NOMO-1 (cell line): ENCODE data around the gene CHST12.

Source experiments
- DNase-seq, 2 experiments: peaks; one replicate each; lab custom pipeline; 2025; ENCODE audit not compliant: unreplicated experiment in 2 of 2; lab: John Stamatoyannopoulos, UW

CHST12 gene

DNA sequence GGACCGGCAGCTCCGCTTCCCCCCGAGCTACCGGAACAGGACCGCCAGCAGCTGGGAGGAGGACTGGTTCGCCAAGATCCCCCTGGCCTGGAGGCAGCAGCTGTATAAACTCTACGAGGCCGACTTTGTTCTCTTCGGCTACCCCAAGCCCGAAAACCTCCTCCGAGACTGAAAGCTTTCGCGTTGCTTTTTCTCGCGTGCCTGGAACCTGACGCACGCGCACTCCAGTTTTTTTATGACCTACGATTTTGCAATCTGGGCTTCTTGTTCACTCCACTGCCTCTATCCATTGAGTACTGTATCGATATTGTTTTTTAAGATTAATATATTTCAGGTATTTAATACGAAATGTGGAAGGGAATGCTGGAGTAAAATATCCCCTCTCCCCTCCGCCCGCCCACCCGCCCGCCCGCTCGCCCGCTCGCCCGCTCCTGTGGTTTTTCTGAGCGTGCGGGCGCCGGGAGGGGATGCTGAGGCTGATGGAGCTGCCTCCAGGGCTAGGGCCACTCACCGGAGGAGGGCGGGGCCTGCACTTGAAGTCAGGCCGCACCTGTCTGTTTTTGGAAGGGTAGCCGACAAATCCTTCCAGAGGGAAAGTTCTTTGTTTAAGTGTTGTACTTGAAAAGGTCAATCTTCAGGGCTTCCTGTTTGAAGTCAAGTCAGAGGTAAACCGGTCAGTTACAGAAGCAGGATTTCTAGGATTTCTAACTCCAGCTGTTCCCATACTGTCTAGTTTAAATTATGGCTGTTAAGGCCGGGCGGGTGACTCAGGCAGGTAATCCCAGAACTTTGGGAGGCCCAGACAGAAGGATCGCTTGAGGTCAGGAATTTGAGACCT lies 30.5 kb downstream of the CHST12 start:
- DNase-seq: no peak

DNA sequence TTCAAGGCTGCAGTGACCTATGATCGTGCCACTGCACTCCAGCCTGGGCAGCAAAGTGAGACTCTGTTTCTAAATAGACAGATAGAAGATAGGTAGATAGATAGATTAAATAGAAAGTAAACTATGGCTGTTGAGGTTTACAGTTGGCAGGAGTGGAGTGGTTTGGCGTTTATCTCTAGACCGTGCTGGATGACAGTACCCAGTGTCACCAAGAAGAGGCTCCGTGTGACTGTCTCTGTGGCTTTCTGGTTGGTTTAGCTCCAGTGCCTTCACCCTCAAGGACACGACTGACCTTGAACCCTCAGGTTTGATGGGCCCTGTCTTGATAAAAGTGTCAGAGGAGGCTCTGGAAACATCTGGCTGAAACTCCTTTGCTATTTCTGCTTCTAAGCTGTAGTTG lies 31.7 kb downstream of the CHST12 start:
- no peak for DNase-seq

DNA sequence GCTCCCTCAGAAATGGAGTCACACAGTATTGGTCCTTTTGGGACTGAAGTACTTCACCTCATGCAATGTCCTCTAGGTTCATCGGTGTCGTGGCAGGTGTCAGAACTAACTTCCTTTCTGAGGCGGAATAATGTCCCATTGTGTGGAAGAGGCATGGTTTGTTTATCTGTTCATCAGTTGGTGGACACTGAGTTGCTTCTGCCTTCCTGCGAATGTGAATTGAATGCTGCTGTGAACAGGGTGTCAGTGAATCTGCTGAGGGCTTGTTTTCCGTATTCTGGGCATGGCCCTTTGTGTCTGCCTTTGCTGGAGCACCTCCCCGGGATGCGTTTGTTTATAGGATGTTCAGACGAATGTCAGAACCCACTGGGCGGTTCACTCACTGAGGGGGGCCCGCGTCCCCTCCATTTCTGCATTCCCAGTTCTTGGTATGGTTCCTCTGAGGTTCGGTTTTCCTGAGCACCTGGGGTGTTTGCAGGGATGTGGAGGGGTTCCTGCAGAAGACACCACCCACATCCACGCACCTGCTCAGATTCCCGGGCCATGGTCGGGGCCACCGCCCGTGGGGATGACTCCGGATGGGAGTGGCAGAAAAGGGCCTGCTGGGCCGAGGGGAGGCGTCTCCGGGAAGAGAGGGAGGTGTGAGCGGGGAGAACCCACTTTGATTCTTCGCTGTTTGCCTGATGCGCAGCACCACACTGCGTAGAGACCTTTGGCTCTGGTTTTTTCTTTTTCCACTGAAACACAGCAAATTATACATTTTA lies 33.1 kb downstream of the CHST12 start:
- no peak for DNase-seq

DNA sequence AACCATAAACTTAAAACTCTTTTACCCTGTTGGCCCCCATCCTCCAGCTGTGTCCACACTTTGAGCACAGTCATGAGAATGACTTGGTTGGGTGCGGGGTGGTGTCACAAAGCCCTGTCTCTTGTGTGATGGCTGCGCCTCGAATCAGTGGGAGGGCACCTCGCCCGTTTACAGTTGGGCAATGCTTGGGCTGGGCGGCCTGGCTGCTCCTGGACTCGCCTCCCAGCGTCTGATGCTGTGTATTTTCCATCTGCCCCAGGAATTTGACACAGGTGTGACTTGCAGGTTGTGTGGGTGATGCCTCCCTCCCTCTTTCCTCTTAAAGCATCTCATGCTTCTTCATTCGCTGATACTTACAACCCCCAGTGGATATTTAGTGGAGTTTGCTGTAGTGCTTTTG lies 33.7 kb downstream of the CHST12 start:
- DNase-seq: no peak

DNA sequence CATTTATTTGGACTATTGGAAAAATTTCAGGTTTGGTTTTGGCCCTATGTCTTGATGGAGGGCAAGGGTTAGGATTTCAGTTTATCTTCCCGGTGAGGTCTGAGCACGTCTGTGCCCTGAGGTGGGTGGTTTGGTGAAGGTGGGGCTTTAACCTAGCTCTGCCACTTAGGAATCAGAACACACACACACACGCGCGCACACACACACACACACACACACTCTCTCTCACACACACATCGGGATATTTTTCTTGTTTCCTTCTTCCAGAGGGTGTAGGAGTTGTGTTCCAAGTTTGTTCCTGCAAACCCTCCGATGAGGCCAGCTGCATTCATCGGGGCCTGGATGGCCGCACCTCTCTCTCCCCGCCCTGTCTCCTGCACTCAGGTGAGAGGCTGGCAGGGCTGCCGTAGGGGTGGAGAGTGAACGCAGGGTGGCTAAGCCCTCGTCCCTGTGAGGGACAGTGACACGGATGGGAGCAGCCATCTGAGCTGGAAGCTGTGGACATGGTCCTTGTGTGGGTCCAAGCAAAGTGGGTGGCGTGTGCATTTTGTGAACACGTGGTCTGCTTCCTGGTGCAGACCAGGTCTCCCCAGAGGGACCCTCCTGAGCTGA lies 34.2 kb downstream of the CHST12 start:
- DNase-seq: no peak

GRCh38 chr7:2438186-2438585 lies 34.8 kb downstream of the CHST12 start:
- DNase-seq: no peak

DNA sequence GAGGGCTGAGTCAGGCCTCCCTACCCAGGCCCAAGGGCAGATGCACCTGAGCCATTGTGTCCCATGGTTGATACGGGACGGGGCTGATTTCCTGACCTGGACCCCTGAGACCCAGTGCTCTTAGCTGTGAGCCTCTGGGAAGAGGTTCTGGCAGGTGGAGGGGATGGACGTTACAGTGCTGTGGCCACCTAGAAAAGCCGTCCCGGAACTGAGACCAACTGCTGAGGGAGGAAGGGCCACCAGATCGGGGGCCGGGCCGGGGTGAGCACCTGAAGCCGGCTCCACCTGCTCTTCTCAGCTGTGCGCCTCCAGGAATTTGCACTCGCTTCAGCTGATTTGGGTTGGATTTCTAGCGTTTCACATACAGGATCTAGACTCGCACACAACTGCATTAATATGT lies 35.4 kb downstream of the CHST12 start:
- no peak for DNase-seq

DNA sequence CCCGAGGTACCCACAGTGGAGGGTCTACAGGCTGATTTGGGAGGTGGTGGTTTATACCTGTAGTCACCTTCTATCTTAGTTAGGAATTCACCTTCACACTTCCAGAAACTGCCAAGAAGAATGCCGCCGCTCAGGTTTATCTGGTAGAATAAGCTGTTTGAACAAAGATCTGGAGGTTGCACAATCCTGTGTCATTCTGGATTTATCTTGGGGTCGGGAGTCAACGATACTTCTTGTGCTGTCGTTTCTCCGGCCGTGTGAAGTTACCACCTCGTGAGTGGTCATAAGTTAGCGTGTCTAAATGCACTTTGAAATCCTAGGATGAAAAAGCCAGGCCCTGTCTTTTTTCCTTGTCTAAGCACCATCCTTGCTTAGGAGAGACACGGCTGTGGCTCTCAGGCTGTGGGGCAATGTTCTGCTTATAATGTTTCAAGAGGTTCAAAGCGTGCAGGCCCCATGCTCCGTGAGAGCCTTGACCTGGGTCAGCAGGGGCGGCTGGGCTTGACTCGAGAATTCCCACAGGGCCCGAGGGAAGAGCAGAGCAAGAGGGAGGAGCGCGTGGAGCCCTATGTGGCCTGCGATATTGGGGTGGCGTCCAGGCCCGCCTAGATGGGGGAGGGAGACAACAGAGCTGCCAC lies 37.3 kb downstream of the CHST12 start:
- no peak for DNase-seq

DNA sequence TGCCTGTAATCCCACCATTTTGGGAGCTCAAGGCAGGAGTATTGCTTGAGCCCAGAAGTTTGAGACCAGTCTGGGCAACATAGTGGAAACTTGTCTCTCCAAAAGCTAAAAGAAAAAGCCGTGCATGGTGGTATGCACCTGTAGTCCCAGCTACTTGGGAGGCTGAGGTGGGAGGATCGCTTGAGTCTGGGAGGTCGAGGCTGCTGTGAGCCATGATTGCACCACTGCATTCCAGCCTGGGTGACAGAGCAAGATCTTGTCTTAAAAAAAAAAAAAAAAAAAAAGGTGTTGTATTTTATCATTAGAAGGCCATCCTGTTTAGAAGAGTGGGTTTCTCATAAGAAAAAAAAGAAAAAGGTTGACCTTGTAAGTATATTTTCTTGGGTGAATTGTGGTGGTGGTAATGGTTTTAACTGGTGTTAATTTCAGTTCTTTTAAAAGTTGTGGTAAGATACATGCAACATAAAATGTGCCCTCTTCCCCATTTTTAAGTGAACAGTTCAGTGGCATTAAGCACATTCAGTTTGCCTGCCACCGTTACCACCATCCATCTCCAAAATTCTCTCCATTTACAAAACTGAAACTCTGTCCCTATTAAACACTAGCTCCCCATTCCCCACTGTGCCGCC lies 38.1 kb downstream of the CHST12 start:
- peak in 1 of 2 experiments; percentile 48 for DNase-seq

- no peak for DNase-seq
Observed at GRCh38 chr7:2443491-2443890, 40.1 kb downstream of the CHST12 start.

DNA sequence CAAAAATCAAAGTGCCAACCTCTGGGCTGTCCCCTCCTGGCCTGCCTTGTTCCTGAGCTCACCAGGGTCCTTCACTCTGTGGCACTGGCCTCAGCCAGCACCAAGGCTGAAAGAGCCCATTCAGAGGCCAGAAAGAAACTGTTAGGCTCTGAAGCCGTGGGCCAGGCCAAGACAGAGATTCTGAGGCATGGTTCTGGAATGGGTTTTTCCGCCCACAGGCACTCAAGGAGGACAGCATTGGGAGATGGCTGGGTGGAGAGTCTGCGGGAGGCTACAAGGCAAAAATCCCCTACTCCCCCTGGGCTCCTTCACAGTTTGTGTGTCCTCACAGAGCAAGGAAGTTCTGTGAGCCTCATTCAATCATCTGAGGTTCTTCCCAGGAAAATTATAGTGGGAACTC lies 41.1 kb downstream of the CHST12 start:
- DNase-seq: no peak

DNA sequence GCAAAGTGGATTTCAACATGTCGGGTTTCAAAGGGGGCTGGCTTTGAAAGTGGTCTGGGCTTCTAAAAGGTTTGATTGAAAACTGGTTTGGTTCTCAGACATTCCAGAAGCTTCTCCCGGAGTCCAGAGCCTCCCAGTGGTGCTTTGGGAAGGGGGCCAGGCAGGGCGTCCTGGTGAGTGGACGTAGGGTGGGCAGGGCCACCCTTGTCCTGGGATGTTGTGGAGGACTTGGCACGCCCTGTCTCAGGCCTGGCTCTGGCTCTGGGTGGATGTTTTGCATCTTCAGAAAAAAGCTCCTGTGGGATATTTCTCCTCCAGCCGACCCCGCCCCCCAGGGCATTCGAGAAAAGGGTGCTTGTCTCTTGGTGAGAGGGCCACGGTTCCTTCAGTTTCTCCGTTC lies 41.6 kb downstream of the CHST12 start:
- no peak for DNase-seq

DNA sequence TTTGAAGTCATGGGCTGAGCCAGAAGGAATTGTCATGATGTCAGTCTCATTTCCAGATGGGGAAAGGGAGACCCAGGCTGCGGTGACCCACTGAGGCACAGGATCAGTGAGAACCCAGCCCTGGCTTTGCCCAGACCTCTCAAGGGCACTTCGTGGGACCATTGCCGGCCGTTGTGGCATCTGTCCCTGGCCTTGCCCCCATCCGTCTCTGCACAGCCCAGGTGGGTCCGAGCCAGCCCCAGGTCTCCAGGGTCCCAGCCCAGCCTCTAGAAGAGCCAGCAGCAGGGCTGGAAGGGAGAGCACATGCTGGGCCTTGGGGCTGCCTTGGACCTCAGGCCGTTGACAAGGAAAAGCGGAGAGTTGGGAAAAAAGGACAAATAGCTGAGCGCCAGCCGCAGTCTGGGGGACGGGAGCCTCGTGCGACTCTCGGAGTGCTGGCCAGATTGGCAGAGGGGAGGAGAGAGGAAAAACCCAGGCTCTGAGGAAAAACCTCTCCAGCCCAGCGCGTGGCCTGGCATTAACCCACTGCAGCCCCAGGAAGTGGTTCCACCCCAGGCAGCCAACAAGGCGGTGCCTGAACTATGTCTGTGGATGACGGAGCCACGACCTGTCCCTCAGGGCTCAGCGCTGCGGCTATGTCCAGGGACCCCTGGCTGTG lies 42.6 kb downstream of the CHST12 start:
- DNase-seq: no peak

GRCh38 chr7:2446676-2447075 lies 43.3 kb downstream of the CHST12 start:
- DNase-seq: no peak

DNA sequence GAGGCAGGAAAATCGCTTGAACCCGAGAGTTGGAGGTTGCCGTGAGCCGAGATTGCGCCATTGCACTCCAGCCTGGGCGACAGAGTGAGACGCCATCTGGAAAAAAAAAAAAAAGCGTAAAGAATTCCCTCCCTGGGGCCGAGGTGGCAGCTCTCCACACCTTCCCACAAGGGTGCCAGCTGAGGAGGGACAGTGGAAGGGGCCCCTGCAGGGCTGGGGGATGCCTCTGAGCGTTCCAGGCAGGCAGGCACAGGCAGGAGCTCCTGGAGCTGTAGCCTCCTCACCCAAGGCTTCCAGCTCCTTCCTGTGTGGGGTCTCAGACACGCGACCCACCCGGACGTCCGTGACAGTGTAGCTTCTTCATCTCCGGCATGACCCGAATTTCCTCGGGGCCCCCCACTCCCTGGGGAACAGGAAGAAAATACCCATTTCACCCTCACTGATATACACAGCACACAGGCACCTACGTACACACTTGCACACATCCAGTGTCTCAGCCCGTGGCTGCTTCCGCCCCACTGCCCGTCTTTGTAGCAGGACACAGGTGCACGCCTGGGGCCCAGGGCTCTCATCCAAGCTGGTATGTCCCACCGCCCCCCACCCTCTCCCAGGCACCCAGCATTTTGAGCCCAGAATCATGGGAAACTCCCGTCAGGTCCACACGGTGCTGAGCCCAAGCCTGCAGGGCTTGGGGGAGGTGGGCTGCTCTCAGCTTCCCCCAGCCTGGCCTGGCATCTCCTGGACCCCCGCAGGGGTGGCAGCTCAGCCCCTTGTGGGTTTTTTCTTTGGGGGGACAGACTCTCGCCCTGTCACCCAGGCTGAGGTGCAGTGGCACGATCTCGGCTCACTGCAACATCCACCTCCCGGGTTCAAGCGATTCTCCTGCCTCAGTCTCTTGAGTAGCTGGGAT lies 47.0 kb downstream of the CHST12 start:
- no peak for DNase-seq

- peak; percentile 58 to 77 for DNase-seq
Observed at GRCh38 chr7:2451171-2452073, 48.0 kb downstream of the CHST12 start.

- no peak for DNase-seq
Observed at GRCh38 chr7:2452074-2452507, 48.7 kb downstream of the CHST12 start.

DNA sequence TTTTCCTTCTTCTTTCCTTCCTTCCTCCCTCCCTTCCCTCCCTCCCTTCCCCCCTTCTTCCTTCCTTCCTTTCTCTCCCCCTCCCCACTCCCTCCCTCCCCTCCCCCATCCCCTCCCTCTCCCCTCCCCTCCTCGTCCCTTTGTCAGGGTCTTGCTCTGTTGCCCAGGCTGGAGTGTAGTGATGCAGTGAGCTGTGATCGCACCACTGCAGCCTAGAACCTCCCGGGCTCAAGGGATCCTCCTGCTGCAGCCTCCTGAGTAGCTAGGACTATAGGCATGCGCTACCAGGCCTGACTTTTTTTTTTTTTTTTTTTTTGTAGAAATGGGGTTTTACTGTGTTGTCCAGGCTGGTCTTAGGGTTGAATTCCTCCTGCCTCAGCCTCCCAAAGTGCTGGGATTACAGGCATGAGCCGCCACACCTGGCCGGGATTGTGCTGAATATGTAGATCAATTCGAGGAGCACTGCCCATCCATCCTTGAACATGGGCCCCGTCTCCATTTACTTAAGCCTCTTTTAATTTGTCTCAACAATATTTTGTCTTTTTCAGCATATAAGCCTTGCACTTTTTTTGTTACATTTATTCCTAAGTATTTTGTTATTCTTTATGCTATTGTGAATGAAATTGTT lies 49.3 kb downstream of the CHST12 start:
- DNase-seq: no peak
